ENCODE data around the gene SBNO2. TPM values are rescaled to one million over a fixed set of nuclear protein-coding genes. Genes with fewer than 3 reads are reported as not detected.

SBNO2 gene
- total RNA-seq, 4 donors from 2014 or later = 14.9 to 67.2 (median 20.9) TPM

DNA sequence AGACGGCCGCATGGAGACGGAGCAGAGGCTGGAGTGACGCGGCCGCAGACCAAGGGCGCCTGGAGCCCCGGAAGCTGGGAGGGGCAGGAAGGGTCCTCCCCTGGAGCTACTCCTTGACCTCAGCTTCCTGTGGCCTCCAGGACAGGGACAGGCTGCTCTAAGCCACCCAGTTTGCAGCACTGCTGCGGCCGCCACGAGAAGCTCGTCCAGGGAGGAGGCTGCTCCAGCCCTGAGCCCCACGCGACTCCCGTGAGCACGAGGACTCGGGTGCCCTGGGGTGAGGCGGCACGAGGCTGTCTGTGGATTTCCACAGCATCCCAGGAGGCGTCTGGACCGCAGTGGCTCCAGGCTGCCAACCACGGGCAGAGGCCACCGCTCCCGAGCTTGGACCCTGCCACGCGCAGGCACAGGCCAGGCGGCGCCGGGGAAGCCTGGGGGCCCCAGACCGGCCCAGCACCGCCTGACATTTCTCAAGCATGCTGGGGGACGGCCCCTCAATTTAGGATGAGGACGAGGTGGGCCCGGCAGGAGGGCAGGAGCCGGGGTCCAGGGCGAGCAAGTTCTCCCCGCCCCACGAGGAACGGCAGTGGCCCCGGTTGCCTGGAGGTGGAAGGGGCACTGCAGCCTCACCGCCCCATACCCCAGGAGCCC is 10.7 kb downstream of the SBNO2 start:
- H3K4me3 ChIP-seq = no peak overlapping the region
- ATAC-seq = peak; percentile 31
- H3K27me3 ChIP-seq = no peaks in the 10 kb centered on the region
- TF ChIP-seq POLR2AphosphoS5 (IDR thresholded peaks at IDR 0.05) (no peak), EP300 (IDR thresholded peaks at IDR 0.05) (no peak), POLR2A (IDR thresholded peaks at IDR 0.05) (no peak)
- TF ChIP-seq, protein P1, sequence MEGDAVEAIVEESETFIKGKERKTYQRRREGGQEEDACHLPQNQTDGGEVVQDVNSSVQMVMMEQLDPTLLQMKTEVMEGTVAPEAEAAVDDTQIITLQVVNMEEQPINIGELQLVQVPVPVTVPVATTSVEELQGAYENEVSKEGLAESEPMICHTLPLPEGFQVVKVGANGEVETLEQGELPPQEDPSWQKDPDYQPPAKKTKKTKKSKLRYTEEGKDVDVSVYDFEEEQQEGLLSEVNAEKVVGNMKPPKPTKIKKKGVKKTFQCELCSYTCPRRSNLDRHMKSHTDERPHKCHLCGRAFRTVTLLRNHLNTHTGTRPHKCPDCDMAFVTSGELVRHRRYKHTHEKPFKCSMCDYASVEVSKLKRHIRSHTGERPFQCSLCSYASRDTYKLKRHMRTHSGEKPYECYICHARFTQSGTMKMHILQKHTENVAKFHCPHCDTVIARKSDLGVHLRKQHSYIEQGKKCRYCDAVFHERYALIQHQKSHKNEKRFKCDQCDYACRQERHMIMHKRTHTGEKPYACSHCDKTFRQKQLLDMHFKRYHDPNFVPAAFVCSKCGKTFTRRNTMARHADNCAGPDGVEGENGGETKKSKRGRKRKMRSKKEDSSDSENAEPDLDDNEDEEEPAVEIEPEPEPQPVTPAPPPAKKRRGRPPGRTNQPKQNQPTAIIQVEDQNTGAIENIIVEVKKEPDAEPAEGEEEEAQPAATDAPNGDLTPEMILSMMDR (IDR thresholded peaks at IDR 0.05) = no peak
- no peak overlapping the region for H3K27ac ChIP-seq
- H3K36me3 ChIP-seq = peaks cover 0 to 34% of the 10 kb centered on the region in 2 donors
- peaks cover 0 to 45% (median 4%) of the 10 kb centered on the region in 3 donors for H3K4me1 ChIP-seq
- WGBS, 2 donors (ENCODE audit: low coverage in 1 of 2) = 80% methylated on average over 3 of the region's 41 CpGs; no CpG with 5 or more reads in 1 of the 2 donors
- no peaks in the 10 kb centered on the region for H3K9me3 ChIP-seq

GRCh38 chr19:1162404-1163282 is 11.4 kb downstream of the SBNO2 start:
- WGBS, 2 donors (ENCODE audit: low coverage in 1 of 2) = 72% methylated on average over 12 of the region's 26 CpGs; no CpG with 5 or more reads in 1 of the 2 donors
- Histone ChIP-seq H3K4me3 (no peak overlapping the region), H3K4me1 (peaks cover 0 to 39% (median 4%) of the 10 kb centered on the region in 3 donors), H3K27me3 (no peaks in the 10 kb centered on the region), H3K36me3 (peaks cover 0 to 34% of the 10 kb centered on the region in 2 donors), H3K27ac (no peak overlapping the region), H3K9me3 (no peaks in the 10 kb centered on the region)
- TF ChIP-seq POLR2AphosphoS5 (IDR thresholded peaks at IDR 0.05) (no peak), EP300 (IDR thresholded peaks at IDR 0.05) (no peak), POLR2A (IDR thresholded peaks at IDR 0.05) (no peak)
- TF ChIP-seq, protein P1 (IDR thresholded peaks at IDR 0.05) = no peak
- no peak for ATAC-seq

- TF ChIP-seq EP300 (IDR thresholded peaks at IDR 0.05) (no peak), POLR2AphosphoS5 (IDR thresholded peaks at IDR 0.05) (no peak), POLR2A (IDR thresholded peaks at IDR 0.05) (no peak)
- TF ChIP-seq, protein P1 (IDR thresholded peaks at IDR 0.05) = no peak
- Histone ChIP-seq H3K27ac (peak overlapping the region in 2 of 4 donors; percentile 18 to 29), H3K9me3 (no peaks in the 10 kb centered on the region), H3K4me3 (no peak overlapping the region), H3K4me1 (peaks cover 0 to 39% (median 4%) of the 10 kb centered on the region in 3 donors), H3K36me3 (peaks cover 0 to 33% of the 10 kb centered on the region in 2 donors), H3K27me3 (no peaks in the 10 kb centered on the region)
- WGBS, 2 donors (ENCODE audit: low coverage in 1 of 2) = 0% methylated on average over 1 of the region's 18 CpGs; no CpG with 5 or more reads in 1 of the 2 donors
- ATAC-seq = peak; percentile 61
These were observed 12.4 kb downstream of the SBNO2 start for GRCh38 chr19:1161716-1162115.

DNA sequence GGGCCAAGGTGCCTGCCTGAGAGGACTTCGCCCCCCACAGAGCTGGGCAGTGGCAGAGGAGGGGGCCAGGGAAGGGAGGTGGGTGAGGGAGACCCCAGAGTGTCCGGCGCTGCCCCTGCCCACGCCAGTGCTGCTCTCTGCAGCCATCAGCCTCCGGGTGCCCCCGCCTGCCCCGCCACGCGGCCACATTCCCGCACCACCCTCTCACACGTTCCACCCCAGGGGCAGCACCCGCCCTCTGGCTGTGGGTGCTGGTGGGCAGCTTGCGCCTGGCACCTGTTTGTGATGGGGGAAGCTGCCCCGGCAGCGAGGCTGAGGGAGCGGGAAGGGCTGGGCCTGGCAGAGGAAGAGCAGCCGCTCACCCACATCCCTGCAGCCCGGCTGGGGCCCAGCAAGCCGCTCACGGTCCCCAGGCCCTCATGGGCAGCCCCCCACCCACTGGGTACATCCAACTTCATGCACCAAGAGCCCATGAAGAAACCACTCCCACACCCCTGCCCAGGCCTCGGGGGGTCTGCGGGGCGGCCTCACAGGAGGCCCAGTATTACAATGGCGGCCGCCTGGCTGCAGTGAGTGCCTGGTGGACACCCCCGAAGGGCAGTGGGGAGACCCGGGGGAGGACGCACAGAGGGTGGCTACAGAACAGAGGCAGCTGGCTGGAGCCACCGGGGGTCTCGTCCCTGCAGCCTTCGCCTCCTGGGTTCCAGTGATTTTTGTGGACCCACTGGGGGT is 14.0 kb downstream of the SBNO2 start:
- no peak for ATAC-seq
- peaks cover 0 to 28% of the 10 kb centered on the region in 2 donors for H3K36me3 ChIP-seq
- no peak overlapping the region for H3K4me3 ChIP-seq
- TF ChIP-seq POLR2A (IDR thresholded peaks at IDR 0.05) (no peak), POLR2AphosphoS5 (IDR thresholded peaks at IDR 0.05) (no peak)
- 100% methylated on average over 5 of the region's 31 CpGs; no CpG with 5 or more reads in 1 of the 2 donors for WGBS, 2 donors (ENCODE audit: low coverage in 1 of 2)
- H3K9me3 ChIP-seq = no peaks in the 10 kb centered on the region
- H3K4me1 ChIP-seq = peaks cover 0 to 50% (median 13%) of the 10 kb centered on the region in 3 donors
- no peaks in the 10 kb centered on the region for H3K27me3 ChIP-seq
- no peak overlapping the region for H3K27ac ChIP-seq

All from gastroesophageal sphincter (tissue), 4 donors.